ENCODE results near the gene MOXD1.

MOXD1 gene

GRCh38 chr6:132401618-132402285 is 477 bp upstream of the MOXD1 start:
- no peak for DNase-seq

GRCh38 chr6:132400555-132400882 is 756 bp downstream of the MOXD1 start:
- DNase-seq: no peak

- DNase-seq: peak; percentile 18
These were observed 1.8 kb downstream of the MOXD1 start for GRCh38 chr6:132399376-132400074.

GRCh38 chr6:132395015-132395597 is 6.2 kb downstream of the MOXD1 start:
- no peak for DNase-seq

GRCh38 chr6:132392792-132393191 is 8.5 kb downstream of the MOXD1 start:
- DNase-seq: no peak

GRCh38 chr6:132392270-132392646 is 9.0 kb downstream of the MOXD1 start:
- DNase-seq: peak; percentile 42

- peak; percentile 42 for DNase-seq
These were observed 9.6 kb downstream of the MOXD1 start for GRCh38 chr6:132391391-132392269.

- no peak for DNase-seq
These were observed 10.8 kb downstream of the MOXD1 start for GRCh38 chr6:132390451-132390850.

- DNase-seq: no peak
These were observed 11.3 kb downstream of the MOXD1 start for GRCh38 chr6:132390017-132390416.

- no peak for DNase-seq
These were observed 13.0 kb downstream of the MOXD1 start for GRCh38 chr6:132388291-132388690.

- DNase-seq: no peak
These were observed 18.6 kb downstream of the MOXD1 start for GRCh38 chr6:132382630-132383175.

GRCh38 chr6:132381381-132381780 is 19.9 kb downstream of the MOXD1 start:
- DNase-seq: no peak

- no peak for DNase-seq
These were observed 20.8 kb downstream of the MOXD1 start for GRCh38 chr6:132380358-132381029.

- no peak for DNase-seq
These were observed 31.7 kb downstream of the MOXD1 start for GRCh38 chr6:132369526-132369925.

GRCh38 chr6:132368916-132369481 is 32.3 kb downstream of the MOXD1 start:
- DNase-seq: no peak

GRCh38 chr6:132365281-132365907 is 35.9 kb downstream of the MOXD1 start:
- DNase-seq: peak; percentile 45

- no peak for DNase-seq
These were observed 36.8 kb downstream of the MOXD1 start for GRCh38 chr6:132364306-132365074.

- peak; percentile 9 for DNase-seq
These were observed 38.7 kb downstream of the MOXD1 start for GRCh38 chr6:132362442-132363185.

GRCh38 chr6:132361101-132361500 is 40.2 kb downstream of the MOXD1 start:
- no peak for DNase-seq

- no peak for DNase-seq
These were observed 41.4 kb downstream of the MOXD1 start for GRCh38 chr6:132359886-132360285.
